ENCODE measurements around the gene PLXNB2. TPM values are rescaled to one million over a fixed set of nuclear protein-coding genes. Genes with fewer than 3 reads are reported as not detected.

The PLXNB2 gene
- total and polyA plus RNA-seq, 4 donors = 41.1 to 97.3 (median 81.1) TPM

Other genes starting within 250 kb of the PLXNB2 start
- gene TTLL8, start 249.3 kb downstream of the PLXNB2 start, total RNA-seq = not detected
- not detected for gene TTLL8, start 249.3 kb downstream of the PLXNB2 start, polyA plus RNA-seq (ENCODE audit: insufficient read length in 2 of 2)
- gene MLC1, start 222.2 kb downstream of the PLXNB2 start, total RNA-seq = 10 to 100 TPM; 76.9 to 77.8 TPM
- 100 to 1,000 TPM; 234 to 353 TPM for gene MLC1, start 222.2 kb downstream of the PLXNB2 start, polyA plus RNA-seq (ENCODE audit: insufficient read length in 2 of 2)
- gene MOV10L1, start 217.6 kb downstream of the PLXNB2 start, total RNA-seq = 1 to 10 TPM; 3.3 to 3.7 TPM
- 1 to 10 TPM; 1.9 to 4.9 TPM for gene MOV10L1, start 217.6 kb downstream of the PLXNB2 start, polyA plus RNA-seq (ENCODE audit: insufficient read length in 2 of 2)
- 1 to 10 TPM; 2.1 to 3.3 TPM for gene PANX2, start 136.9 kb downstream of the PLXNB2 start, total RNA-seq
- 10 to 100 TPM; 18.3 to 21.6 TPM for gene PANX2, start 136.9 kb downstream of the PLXNB2 start, polyA plus RNA-seq (ENCODE audit: insufficient read length in 2 of 2)
- gene TRABD, start 121.7 kb downstream of the PLXNB2 start, total RNA-seq = 10 to 100 TPM in 1 of 2 donors, 1 to 10 TPM in 1; 5.4 to 13.0 TPM
- gene TRABD, start 121.7 kb downstream of the PLXNB2 start, polyA plus RNA-seq (ENCODE audit: insufficient read length in 2 of 2) = 10 to 100 TPM; 30.3 to 34.7 TPM
- gene SELENOO, start 106.6 kb downstream of the PLXNB2 start, total RNA-seq = 10 to 100 TPM in 1 of 2 donors, 1 to 10 TPM in 1; 7.6 to 22.2 TPM
- 10 to 100 TPM; 29.1 to 41.2 TPM for gene SELENOO, start 106.6 kb downstream of the PLXNB2 start, polyA plus RNA-seq (ENCODE audit: insufficient read length in 2 of 2)
- 10 to 100 TPM; 23.0 to 44.2 TPM for gene TUBGCP6, start 62.6 kb downstream of the PLXNB2 start, total RNA-seq
- gene TUBGCP6, start 62.6 kb downstream of the PLXNB2 start, polyA plus RNA-seq (ENCODE audit: insufficient read length in 2 of 2) = 10 to 100 TPM; 57.8 to 68.3 TPM
- 10 to 100 TPM; 16.2 to 18.5 TPM for gene HDAC10, start 56.4 kb downstream of the PLXNB2 start, total RNA-seq
- 10 to 100 TPM; 55.9 to 74.3 TPM for gene HDAC10, start 56.4 kb downstream of the PLXNB2 start, polyA plus RNA-seq (ENCODE audit: insufficient read length in 2 of 2)
- gene MAPK12, start 46.0 kb downstream of the PLXNB2 start, total RNA-seq = 10 to 100 TPM; 13.2 to 20.8 TPM
- 10 to 100 TPM; 29.9 to 57.6 TPM for gene MAPK12, start 46.0 kb downstream of the PLXNB2 start, polyA plus RNA-seq (ENCODE audit: insufficient read length in 2 of 2)
- gene MAPK11, start 37.3 kb downstream of the PLXNB2 start, total RNA-seq = 10 to 100 TPM in 1 of 2 donors, 1 to 10 TPM in 1; 5.7 to 14.1 TPM
- gene MAPK11, start 37.3 kb downstream of the PLXNB2 start, polyA plus RNA-seq (ENCODE audit: insufficient read length in 2 of 2) = 10 to 100 TPM; 36.4 to 40.2 TPM
- gene DENND6B, start 19.4 kb upstream of the PLXNB2 start, total RNA-seq = 10 to 100 TPM in 1 of 2 donors, 1 to 10 TPM in 1; 9.1 to 12.7 TPM
- gene DENND6B, start 19.4 kb upstream of the PLXNB2 start, polyA plus RNA-seq (ENCODE audit: insufficient read length in 2 of 2) = 10 to 100 TPM; 41.3 to 45.7 TPM
- 10 to 100 TPM; 42.9 to 63.4 TPM for gene PPP6R2, start 35.7 kb upstream of the PLXNB2 start, total RNA-seq
- gene PPP6R2, start 35.7 kb upstream of the PLXNB2 start, polyA plus RNA-seq (ENCODE audit: insufficient read length in 2 of 2) = 10 to 100 TPM; 71.5 to 84.9 TPM
- gene SBF1, start 167.4 kb upstream of the PLXNB2 start, total RNA-seq = 10 to 100 TPM; 51.0 to 64.3 TPM
- gene SBF1, start 167.4 kb upstream of the PLXNB2 start, polyA plus RNA-seq (ENCODE audit: insufficient read length in 2 of 2) = 100 to 1,000 TPM; 116 to 118 TPM
- gene ADM2, start 173.9 kb upstream of the PLXNB2 start, total RNA-seq = under 1 TPM; 0.06 to 0.10 TPM
- under 1 TPM; 0.11 to 0.15 TPM for gene ADM2, start 173.9 kb upstream of the PLXNB2 start, polyA plus RNA-seq (ENCODE audit: insufficient read length in 2 of 2)
- not detected for gene MIOX, start 179.2 kb upstream of the PLXNB2 start, total RNA-seq
- under 1 TPM in 1 of 2 donors, not detected in 1; 0.18 TPM for gene MIOX, start 179.2 kb upstream of the PLXNB2 start, polyA plus RNA-seq (ENCODE audit: insufficient read length in 2 of 2)
- gene LMF2, start 200.1 kb upstream of the PLXNB2 start, total RNA-seq = 10 to 100 TPM; 16.0 to 42.8 TPM
- 10 to 100 TPM; 58.0 to 69.6 TPM for gene LMF2, start 200.1 kb upstream of the PLXNB2 start, polyA plus RNA-seq (ENCODE audit: insufficient read length in 2 of 2)
- gene NCAPH2, start 200.6 kb upstream of the PLXNB2 start, total RNA-seq = 10 to 100 TPM; 32.8 to 58.6 TPM
- gene NCAPH2, start 200.6 kb upstream of the PLXNB2 start, polyA plus RNA-seq (ENCODE audit: insufficient read length in 2 of 2) = 10 to 100 TPM; 77.1 to 86.9 TPM
- 1 to 10 TPM in 1 of 2 donors, under 1 TPM in 1; 0.40 to 1.9 TPM for gene SCO2, start 218.0 kb upstream of the PLXNB2 start, total RNA-seq
- 1 to 10 TPM; 6.0 to 7.3 TPM for gene SCO2, start 218.0 kb upstream of the PLXNB2 start, polyA plus RNA-seq (ENCODE audit: insufficient read length in 2 of 2)
- 10 to 100 TPM in 1 of 2 donors, 1 to 10 TPM in 1; 6.3 to 12.8 TPM for gene TYMP, start 222.4 kb upstream of the PLXNB2 start, total RNA-seq
- 10 to 100 TPM; 16.4 to 22.1 TPM for gene TYMP, start 222.4 kb upstream of the PLXNB2 start, polyA plus RNA-seq (ENCODE audit: insufficient read length in 2 of 2)
- gene KLHDC7B, start 238.3 kb upstream of the PLXNB2 start, total RNA-seq = under 1 TPM in 1 of 2 donors, not detected in 1; 0.06 TPM
- gene KLHDC7B, start 238.3 kb upstream of the PLXNB2 start, polyA plus RNA-seq (ENCODE audit: insufficient read length in 2 of 2) = under 1 TPM in 1 of 2 donors, not detected in 1; 0.22 TPM